K562 (cell line): ENCODE data around the gene CPNE1. TPM values are rescaled to one million over a fixed set of nuclear protein-coding genes. Genes with fewer than 3 reads are reported as not detected.
A peak's percentile ranks its signal among the peaks of the same experiment; 100 is the strongest.

ENCODE experiments used
- HOXB6 ChIP-seq: fragments of 250-450 bp; sonication (Bioruptor Pico); IDR thresholded peaks from 2 replicates; pipeline ENCODE4 v1.5.1; 2022; ENCODE audit warnings: mild to moderate bottlenecking, borderline replicate concordance
- PTTG1 ChIP-seq: fragments of 450-650 bp; IDR thresholded peaks from 2 replicates; pipeline ENCODE4 v1.6.1; 2016; ENCODE audit warnings: low read depth, mild to moderate bottlenecking, missing genetic modification characterization, missing compliant biosample characterization
- RERE ChIP-seq: sonication (generic); formaldehyde crosslinking; IDR thresholded peaks from 2 replicates; pipeline ENCODE4 v1.8.0; 2023; ENCODE audit warnings: missing genetic modification reagents, mild to moderate bottlenecking, borderline replicate concordance
- SIN3A ChIP-seq, 2 experiments: fragments of 150-350 bp in 1 of 2; IDR thresholded peaks; 2 replicates each; pipeline ENCODE4 v1.6.1; 2011 to 2016; ENCODE audit warnings: borderline replicate concordance in 2 of 2, low read depth in 2 of 2, low read length in 2 of 2, mild to moderate bottlenecking in 2 of 2, moderate library complexity in 2 of 2; ENCODE audit not compliant: control insufficient read depth in 1 of 2
- TARDBP ChIP-seq: fragments of 450-650 bp; IDR thresholded peaks from 2 replicates; pipeline ENCODE4 v1.6.1; 2016
- TEAD1 ChIP-seq, 2 experiments: fragments of 450-650 bp in 1 of 2; sonication (generic) in 1 of 2; formaldehyde crosslinking; IDR thresholded peaks; 2 replicates each; pipeline versions ENCODE4 v1.4.0 to v1.8.0; 2020 to 2022; ENCODE audit warnings: mild to moderate bottlenecking in 2 of 2, missing genetic modification reagents in 1 of 2
- ZBTB17 ChIP-seq: fragments of 450-650 bp; formaldehyde crosslinking; IDR thresholded peaks from 2 replicates; pipeline ENCODE4 v1.4.0; 2020; ENCODE audit warnings: mild to moderate bottlenecking
- ZNF165 ChIP-seq: fragments of 250-450 bp; sonication (Bioruptor Pico); IDR thresholded peaks from 2 replicates; pipeline ENCODE4 v1.4.0; 2020; ENCODE audit warnings: borderline replicate concordance
- ZSCAN32 ChIP-seq: fragments of 450-650 bp; formaldehyde crosslinking; IDR thresholded peaks from 2 replicates; pipeline ENCODE4 v1.4.0; 2020; ENCODE audit warnings: mild to moderate bottlenecking, moderate library complexity
- polyA plus RNA-seq, 8 experiments: library from polyadenylated mRNA; depleted of rRNA in 4 of 8; stranded (reverse) in 5 of 8; unstranded in 3 of 8; fragments of >200 nt; fragmentation: Nextera tagmentation in 2 of 8; fragmentation: Illumina TruSeq in 1 of 8; extraction: Ambion mirVana in 2 of 8; extraction: Trizol in 1 of 8; gene quantifications; 2 replicates each; pipeline versions ENCODE4 v1.2.1 to v1.2.3, GENCODE V29; 2011 to 2014; ENCODE audit warnings: inconsistent platforms in 1 of 8, missing spikeins in 1 of 8
- total RNA-seq, 7 experiments: library from RNA; depleted of rRNA in 6 of 7; stranded (reverse); fragments of >200 nt in 6 of 7; fragmentation: Illumina TruSeq in 2 of 7; extraction: Trizol in 2 of 7; gene quantifications; 2 replicates each; pipeline versions ENCODE4 v1.2.1 to v1.2.3, GENCODE V29; 2011 to 2021; ENCODE audit warnings: low replicate concordance in 1 of 7
- TF ChIP-seq, protein P1 (sequence below): fragments of 450-650 bp; formaldehyde crosslinking; conservative IDR thresholded peaks from 2 replicates; pipeline ENCODE4 v1.4.0; 2022; ENCODE audit warnings: mild to moderate bottlenecking, missing genetic modification characterization
- TF ChIP-seq, protein P2 (sequence below), 2 experiments: fragments of 450-650 bp; IDR thresholded peaks; 2 replicates each; pipeline ENCODE4 v1.6.1; 2016; ENCODE audit warnings: mild to moderate bottlenecking in 2 of 2, borderline replicate concordance in 1 of 2, low read depth in 1 of 2, moderate library complexity in 1 of 2

CPNE1 gene
- total and polyA plus RNA-seq, 9 of the 15 experiments (the other 6 are each of a cell fraction or from before 2014, with no cell fraction given) = 42.1 to 102 (median 56.0) TPM

- TF ChIP-seq TEAD1 (CRISPR knock-in tag; IDR thresholded peaks at IDR 0.05) (peak in 1 of 2 experiments; percentile 69; a peak in 1 of 4 replicates), RERE (CRISPR knock-in tag) (no peak), TARDBP (no peak), PTTG1 (tag) (no peak), ZSCAN32 (CRISPR knock-in tag) (no peak), SIN3A (IDR thresholded peaks at IDR 0.05; ENCODE audit: borderline replicate concordance in 2 of 2, control insufficient read depth in 1 of 2, low read depth in 2 of 2, low read length in 2 of 2) (peak; percentile 50 to 95; a peak in 2 of 4 replicates), ZBTB17 (CRISPR knock-in tag) (no peak; the same call in 1 of the 2 replicates), HOXB6 (CRISPR knock-in tag) (no peak), ZNF165 (CRISPR knock-in tag) (no peak)
- TF ChIP-seq, protein P1, sequence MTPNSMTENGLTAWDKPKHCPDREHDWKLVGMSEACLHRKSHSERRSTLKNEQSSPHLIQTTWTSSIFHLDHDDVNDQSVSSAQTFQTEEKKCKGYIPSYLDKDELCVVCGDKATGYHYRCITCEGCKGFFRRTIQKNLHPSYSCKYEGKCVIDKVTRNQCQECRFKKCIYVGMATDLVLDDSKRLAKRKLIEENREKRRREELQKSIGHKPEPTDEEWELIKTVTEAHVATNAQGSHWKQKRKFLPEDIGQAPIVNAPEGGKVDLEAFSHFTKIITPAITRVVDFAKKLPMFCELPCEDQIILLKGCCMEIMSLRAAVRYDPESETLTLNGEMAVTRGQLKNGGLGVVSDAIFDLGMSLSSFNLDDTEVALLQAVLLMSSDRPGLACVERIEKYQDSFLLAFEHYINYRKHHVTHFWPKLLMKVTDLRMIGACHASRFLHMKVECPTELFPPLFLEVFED (CRISPR knock-in tag) = no peak
- TF ChIP-seq, protein P2, sequence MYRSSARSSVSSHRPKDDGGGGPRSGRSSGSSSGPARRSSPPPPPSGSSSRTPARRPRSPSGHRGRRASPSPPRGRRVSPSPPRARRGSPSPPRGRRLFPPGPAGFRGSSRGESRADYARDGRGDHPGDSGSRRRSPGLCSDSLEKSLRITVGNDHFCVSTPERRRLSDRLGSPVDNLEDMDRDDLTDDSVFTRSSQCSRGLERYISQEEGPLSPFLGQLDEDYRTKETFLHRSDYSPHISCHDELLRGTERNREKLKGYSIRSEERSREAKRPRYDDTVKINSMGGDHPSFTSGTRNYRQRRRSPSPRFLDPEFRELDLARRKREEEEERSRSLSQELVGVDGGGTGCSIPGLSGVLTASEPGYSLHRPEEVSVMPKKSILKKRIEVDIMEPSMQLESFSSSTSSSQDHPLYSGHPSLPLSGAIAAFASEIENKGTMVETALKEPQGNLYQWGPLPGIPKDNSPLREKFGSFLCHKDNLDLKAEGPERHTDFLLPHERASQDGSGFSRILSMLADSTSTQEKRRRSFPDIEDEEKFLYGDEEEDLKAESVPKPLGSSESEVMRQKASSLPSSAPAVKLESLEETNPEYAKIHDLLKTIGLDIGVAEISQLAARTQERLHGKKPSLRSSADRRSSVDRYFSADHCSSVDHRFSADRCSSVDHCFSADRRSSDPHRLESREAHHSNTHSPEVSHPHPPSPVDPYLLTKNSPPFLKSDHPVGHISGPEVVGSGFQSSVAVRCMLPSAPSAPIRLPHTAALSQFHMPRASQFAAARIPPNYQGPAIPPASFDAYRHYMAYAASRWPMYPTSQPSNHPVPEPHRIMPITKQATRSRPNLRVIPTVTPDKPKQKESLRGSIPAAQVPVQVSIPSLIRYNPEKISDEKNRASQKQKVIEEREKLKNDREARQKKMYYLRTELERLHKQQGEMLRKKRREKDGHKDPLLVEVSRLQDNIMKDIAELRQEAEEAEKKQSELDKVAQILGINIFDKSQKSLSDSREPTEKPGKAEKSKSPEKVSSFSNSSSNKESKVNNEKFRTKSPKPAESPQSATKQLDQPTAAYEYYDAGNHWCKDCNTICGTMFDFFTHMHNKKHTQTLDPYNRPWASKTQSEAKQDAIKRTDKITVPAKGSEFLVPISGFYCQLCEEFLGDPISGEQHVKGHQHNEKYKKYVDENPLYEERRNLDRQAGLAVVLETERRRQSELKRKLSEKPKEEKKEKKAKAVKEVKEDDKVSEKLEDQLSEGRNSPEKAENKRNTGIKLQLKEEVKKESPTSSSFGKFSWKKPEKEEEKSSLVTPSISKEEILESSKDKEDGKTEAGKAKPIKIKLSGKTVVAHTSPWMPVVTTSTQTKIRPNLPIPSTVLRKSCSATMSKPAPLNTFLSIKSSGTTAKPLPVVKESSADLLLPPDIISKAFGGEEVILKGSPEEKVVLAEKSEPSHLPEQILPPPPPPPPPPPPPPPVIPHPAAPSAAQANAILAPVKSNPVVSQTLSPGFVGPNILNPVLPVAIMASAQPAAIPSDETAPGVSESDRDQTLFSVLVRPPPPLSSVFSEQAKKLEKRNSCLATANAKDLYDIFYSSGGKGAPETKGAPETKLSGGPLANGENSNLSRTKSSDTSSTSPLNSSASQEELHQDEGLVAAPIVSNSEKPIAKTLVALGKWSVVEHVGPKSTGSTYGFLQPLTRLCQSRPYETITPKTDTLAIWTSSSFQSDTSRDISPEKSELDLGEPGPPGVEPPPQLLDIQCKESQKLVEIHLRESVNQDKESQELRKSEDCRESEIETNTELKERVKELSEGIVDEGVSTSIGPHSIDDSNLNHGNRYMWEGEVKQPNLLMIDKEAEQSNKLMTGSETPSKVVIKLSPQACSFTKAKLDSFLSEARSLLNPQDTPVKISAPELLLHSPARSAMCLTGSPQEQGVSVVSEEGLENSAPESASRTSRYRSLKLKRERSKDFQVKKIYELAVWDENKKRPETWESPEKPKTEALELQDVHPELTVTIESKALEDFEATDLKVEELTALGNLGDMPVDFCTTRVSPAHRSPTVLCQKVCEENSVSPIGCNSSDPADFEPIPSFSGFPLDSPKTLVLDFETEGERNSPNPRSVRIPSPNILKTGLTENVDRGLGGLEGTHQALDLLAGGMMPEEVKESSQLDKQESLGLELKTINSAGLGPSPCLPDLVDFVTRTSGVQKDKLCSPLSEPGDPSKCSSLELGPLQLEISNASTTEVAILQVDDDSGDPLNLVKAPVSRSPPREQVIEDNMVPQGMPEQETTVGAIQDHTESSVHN (IDR thresholded peaks at IDR 0.05; ENCODE audit: borderline replicate concordance in 1 of 2, low read depth in 1 of 2) = no peak
Measured at GRCh38 chr20:35699127-35699956, 34.6 kb upstream of the CPNE1 start, which contains the start of the genes NFS1 and ROMO1 (continued).
